HG02970 (cell line): ENCODE results near the gene TRIOBP.
"Not testable (repeated sequence)": the region's sequence is repeated elsewhere in the genome, so short reads cannot be mapped to it uniquely, and the experiment has no call there.

Experiments
- ATAC-seq: cut with Tn5 transposase; IDR thresholded peaks from one replicate; pipeline ENCODE4 v1.9.1; 2021; ENCODE audit warnings: mild to moderate bottlenecking, moderate library complexity, moderate number of reproducible peaks; ENCODE audit not compliant: unreplicated experiment, low FRiP score

The TRIOBP gene

DNA sequence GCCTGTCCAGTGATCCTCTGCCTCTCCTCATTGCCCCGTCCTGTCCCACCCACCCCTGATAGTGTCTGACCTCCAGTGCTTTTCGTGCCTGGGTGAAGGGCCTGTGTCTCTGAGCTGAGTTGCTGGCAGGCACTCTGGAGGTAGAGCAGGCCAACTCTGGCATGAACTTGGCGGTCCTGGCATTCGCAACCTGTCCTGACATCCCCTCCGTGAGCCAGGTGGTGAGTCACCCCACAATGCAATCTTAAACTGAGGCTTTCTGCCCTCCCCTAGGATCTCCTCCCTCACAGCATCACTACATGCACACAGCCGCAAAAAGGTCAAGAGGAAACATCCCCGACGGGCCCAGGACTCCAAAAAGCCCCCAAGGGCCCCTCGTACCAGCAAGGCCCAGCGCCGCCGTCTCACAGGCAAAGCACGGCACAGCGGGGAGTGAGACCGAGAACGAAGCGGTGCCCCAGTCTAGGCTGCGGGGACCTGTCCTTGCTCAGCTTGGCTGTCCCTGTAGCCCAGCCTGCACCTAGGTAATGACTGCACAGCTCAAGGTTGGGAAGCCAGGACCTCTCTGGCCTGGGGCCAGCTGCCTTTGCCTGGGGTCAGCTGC lies 5.8 kb upstream of the TRIOBP start:
- ATAC-seq = no peak

DNA sequence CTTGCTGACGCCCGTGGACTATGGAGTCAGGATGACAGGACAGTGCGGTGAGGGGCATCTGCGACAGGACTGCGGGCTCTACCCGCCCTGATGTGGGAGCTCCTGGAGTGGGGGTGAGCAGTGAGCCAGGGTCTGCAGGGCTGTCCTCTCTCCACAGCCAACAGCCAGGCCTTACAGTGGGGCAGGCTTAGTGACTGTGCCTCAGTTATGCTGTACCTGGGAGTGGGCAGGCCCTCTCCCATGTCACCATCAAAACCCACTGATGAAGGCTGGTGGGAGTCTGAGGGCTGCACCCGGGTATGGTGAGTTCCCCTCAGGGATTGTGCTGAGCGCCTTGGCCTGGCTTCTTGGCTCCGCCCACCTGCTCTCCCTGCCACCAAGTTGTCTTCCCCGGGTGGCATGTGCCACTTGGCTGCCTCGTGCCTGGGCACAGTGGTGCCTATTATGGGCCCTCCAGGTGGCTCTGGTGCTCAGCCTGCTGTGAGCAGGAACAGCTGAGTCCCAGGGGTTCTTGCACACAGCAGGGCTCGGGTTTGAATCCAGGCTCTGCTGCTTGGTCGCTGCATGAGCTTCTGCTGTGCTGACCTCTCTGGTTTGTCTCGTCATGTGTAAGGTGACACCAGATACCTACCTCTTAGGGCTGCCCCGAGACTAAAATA lies 4.1 kb upstream of the TRIOBP start:
- ATAC-seq = no peak

DNA sequence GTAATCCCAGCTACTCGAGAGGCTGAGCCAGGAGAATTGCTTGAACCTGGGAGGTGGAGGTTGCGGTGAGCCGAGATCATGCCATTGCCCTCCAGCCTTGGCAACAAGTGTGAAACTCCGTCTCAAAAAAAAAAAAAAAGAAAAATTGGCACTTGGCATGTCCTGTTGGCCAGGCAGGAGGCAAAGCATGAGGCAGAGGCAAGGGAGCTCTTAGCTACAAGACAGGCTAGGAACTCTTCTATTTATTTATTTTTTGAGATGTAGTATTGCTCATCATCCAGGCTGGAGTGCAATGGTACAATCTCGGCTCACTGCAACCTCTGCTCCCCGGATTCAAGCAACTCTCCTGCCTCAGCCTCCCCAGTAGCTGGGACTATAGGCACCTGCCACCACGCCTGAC lies 2.7 kb upstream of the TRIOBP start:
- ATAC-seq = not testable (repeated sequence)

DNA sequence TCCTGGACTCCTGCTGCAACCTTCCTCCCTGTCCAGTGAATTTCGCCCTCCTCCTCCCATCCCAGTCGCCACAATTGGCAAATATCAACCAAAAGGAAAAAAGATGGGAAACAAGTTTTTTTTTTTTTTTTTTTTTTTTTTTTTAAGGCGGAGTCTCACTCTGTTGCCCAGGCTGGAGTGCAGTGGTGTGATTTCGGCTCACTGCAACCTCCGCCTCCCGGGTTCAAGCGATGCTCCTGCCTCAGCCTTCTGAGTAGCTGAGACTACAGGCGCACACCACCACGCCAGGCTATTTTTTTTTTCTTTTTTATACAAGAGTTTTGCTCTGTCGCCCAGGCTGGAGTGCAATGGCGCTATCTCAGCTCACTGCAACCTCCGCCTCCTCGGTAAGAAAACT lies 590 bp upstream of the TRIOBP start:
- not testable (repeated sequence) for ATAC-seq

DNA sequence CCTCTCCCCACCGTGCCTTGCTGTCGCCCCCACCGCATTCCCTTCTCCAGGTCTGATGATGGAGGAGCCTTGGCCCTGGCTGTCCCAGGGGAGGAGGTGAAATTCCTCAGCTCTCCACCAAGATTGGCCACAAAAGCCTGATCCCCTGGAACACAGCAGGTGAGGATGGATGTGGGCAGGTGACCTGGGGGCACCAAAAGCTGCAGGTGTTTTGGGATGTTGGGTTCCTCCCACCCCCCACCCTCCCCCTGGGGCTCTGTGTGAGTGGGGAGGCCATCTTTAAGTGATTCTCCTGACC lies 639 bp downstream of the TRIOBP start:
- ATAC-seq = no peak

DNA sequence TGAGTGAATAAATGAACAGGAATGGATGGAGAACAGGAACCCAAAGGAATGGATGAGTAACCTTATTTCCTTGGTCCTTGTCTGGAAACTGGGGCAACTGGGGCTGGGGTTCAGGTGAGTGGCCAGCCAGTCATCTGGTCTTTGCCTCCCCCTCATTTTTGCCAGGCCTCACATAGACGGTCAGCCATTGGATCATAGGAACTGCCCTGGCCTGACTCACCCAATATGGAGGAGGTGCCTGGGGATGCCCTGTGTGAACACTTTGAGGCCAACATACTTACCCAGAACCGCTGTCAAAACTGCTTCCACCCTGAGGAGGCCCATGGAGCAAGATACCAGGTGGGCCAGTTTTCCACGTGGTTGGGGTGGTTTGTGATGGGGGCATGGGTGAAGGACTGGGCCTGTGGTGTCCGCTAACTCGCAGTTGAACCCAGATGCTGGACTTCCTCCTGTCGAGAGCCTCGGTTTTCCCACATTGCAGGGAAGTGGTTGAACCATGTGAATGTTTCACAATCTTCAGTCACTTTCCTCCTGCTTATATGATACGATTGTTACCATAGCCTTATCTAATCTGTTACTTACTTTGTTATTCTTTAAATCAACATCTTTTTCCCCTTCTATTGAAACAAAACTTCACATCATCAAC lies 4.4 kb downstream of the TRIOBP start:
- no peak for ATAC-seq

DNA sequence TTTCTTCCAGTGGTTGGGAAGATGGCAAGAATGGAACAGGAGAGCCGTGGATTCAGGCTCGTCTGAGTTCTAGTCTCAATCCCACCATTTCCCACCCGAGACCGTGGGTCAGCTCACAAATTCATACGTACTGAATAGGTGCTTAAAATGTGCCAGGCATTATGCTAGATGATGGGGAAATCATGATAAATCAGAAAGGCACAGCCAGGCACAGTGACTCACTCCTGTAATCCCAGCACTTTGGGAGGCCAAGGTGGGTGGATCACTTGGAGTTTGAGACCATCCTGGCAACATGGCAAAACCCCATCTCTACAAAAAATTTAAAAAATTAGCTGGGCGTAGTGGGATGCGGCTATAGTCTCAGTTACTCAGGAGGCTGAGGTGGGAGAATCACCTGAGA lies 7.1 kb downstream of the TRIOBP start:
- ATAC-seq = no peak

DNA sequence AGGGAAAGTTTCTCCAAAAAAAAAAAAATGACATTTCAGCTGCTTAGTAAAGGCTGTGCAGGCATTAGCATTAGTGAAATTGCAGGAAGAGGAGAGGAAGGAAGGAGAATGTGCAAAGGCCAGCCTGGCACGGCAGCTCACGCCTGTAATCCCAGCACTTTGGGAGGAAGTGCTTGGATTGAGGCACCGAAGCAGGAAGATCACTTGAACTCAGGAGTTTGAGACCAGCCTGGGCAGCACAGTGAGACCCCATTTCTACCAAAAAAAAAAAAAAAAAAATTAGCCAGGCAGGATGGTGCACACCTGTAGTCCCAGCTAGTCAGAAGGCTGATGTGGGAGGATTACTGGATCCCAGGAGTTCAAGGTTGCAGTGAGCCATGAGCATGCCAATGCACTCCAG lies 7.8 kb downstream of the TRIOBP start:
- ATAC-seq = no peak

DNA sequence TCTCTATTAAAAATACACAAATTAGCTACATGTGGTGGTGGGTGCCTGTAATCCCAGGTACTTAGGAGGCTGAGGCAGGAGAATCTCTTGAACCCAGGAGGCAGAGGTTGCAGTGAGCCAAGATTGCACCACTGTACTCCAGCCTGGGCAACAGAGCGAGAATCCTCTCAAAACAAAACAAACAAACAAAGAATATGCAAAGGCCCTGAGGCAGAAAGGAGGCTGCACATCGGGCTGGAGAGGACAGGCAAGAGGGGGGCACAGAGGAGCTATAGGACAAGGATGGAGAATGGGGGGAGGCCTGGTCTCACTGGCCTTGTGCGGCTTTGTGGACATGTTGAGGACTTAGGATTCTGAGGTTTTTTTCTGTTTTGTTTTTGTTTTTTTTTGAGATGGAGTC lies 8.4 kb downstream of the TRIOBP start:
- ATAC-seq = no peak

DNA sequence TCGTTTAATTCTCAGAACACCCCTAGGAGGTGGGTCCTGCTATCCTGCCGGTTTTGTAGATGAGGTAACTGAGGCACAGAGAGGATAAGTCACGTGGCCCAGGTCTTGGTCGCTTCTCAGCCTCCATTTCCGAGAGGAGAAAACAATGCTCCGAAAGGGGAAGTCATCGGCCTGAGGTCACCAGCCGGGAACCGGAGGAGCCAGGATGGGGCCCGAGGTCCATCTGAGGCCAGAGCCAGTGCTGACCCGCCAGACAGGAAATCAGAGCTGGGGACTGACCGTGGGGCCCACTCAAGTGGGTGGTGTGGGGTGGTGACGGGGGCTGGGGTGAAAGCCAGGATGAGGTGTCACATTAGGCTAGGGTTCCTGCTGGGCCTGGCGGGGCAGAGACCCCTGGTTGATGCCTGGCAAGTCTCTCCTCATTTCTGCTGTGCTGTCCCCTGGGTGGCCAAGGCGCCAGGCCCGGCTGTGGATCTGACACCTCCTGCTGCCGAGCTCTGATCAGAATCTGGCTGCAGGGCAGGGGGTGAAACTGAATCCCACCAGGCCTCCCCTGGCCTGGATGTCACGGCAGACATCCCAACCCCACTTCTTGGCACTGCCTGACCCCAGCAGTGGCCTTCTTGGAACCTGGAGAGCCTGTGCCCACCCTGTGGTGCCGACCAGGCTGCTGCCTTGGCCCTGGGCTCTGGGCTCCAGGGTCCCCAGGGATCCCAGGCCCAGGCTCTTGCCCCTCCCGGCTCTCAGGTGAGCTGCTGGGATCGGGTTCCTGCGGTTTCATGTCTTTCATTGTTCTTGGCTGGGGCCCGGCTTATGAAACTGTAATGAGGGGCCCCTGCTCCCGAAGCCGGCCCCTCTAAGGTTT lies 12.0 kb downstream of the TRIOBP start:
- no peak for ATAC-seq

DNA sequence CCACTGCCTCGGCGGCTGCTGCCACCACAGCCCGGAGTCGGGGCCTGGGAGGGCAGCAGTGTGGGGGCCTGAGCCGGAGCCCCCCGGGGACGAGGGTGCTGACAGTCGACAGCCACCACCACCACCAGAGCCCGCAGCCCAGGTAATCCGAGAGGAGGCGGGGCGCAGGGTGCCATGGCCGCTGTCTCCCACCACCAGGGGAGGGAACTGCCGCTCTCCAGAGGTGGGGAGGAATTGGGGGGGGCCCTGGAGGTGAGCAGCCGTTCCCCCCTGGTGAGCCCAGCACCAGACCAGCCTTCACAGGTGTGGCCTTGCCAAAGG lies 12.6 kb downstream of the TRIOBP start:
- ATAC-seq = no peak

DNA sequence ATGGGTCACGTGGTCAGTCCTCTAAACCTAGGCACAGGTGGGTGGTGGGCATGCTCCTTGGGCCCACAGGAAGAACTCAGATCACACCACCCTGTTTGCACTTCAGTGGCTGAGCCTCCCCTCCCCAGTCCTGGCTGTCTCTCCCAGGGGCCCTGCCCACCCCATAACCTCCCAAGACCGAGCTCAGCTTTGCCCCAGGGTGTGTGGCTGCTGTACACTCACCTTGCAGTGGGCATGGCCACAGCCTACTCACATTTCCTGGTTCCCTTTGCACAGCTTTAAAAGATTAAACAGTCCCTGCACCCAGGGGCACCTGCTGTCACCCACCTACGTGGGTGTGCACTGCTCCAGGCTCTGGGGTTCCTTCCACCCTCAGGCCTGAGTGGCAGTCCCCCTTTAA lies 13.8 kb downstream of the TRIOBP start:
- no peak for ATAC-seq

DNA sequence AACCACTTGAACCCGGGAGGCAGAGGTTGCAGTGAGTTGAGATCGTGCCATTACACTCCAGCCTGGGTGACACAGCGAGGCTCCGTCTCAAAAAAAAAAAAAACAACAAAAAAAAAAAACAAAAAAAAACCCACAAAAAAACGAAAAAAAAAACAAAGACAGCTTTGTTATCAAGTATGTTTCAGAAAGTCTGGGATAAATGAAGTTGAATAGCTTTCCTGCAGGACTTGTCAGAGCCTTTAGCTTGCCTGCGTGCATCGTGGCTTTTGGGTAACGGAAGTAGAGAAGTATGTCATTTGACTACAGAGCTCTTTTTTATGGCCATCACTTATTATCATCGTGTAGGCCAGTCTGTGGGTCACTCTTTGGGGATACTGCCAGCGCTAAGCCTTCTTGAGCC lies 14.6 kb downstream of the TRIOBP start:
- no peak for ATAC-seq

DNA sequence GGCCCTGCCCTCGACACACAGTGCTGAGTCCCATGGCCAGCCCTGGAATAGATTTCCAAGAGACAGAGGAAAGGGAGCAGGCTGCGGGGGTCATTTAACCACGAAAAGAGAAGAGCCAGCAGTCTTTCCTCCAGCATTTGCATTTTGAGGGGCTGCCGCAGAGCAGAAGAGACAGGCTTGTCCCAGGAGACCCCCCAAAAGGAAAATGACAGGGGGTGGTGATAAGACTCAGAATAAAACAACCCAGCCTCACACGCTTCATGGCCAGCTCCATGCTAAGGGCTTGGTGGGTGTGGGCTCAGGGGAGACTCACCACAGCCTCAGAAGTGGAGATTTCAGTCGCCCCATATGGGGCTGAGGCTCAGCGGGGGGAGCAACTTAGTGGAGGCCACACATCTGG lies 16.9 kb downstream of the TRIOBP start:
- no peak for ATAC-seq

DNA sequence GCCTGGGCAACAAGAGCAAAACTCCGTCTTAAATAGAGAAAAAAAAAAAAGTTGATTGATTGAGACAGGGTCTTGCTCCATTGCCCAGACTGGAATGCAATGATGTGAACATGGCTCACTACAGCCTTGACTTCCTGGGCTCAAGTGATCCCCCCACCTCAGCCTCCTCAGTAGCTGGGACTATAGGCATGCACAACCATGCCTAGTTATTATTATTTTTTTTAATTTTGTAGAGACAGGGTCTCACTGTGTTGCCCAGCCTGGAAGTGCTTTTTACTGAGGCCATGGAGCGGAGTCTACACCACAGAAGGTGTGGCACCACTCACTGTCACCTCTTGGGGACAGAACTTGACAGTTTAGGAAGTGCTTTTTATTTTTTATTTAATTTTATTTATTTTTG lies 17.8 kb downstream of the TRIOBP start:
- ATAC-seq = no peak

DNA sequence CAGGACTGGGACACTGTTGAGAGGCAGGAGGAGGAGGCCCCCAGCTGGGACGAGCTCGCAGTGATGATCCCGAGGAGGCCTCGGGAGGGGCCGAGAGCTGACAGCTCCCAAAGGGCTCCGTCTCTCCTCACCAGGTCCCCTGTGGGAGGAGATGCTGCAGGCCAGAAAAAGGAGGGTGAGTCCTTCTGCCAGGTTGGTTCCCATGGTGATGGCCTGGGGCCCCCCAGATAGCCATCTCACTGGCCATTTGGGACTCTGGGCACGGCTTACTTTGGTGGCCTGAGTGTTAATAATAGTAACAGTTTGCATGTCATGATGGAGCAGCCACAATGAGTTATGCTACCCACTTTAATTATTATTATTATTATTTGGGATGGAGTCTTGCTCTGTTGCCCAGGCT lies 18.9 kb downstream of the TRIOBP start:
- ATAC-seq = no peak

DNA sequence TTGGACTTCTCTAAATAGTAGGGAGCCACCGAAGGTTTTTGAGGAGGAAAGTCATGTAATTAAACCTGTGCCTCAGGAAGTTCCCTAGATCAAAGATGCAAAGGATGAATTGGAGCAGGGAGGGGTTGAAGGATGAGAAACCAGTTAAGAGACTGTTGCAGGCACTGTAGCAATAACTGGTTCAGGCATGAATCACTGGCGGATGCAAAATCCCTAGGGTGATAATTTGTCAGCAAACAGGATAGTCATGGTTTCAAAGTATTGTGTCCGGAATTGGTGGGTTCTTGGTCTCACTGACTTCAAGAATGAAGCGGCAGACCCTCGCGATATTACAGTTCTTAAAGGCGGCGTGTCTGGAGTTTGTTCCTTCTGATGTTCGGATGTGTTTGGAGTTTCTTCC lies 19.9 kb downstream of the TRIOBP start:
- ATAC-seq = no peak

DNA sequence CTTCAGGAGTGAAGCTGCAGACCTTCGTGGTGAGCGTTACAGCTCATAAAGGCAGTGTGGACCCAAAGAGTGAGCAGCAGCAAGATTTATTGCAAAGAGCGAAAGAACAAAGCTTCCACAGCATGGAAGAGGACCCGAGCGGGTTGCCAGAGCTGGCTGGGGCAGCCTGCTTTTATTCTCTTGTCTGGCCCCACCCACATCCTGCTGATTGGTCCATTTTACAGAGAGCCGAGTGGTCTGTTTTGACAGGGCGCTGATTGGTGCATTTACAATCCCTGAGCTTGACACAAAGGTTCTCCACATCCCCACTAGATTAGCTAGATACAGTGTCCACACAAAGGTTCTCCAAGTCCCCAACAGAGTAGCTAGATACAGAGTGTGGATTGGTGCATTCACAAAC lies 20.4 kb downstream of the TRIOBP start:
- not testable (repeated sequence) for ATAC-seq

DNA sequence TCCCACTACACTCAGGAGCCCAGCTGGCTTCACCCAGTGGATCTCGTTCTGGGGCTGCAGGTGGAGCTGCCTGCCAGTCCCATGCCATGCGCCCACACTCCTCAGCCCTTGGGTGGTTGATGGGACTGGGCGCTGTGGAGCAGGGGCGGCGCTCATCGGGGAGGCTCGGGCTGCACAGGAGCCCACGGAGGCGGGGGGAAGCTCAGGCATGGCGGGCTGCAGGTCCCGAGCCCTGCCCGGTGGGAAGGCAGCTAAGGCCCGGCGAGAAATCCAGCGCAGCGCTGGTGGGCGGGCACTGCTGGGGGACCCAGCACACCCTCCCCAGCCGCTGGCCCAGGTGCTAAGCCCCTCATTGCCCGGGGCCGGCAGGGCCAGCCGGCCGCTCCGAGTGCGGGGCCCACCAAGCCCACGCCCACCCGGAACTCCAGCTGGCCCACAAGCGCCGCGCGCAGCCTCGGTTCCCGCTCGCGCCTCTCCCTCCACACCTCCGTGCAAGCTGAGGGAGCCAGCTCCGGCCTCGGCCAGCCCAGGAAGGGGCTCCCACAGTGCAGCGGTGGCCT lies 21.0 kb downstream of the TRIOBP start:
- not testable (repeated sequence) for ATAC-seq

DNA sequence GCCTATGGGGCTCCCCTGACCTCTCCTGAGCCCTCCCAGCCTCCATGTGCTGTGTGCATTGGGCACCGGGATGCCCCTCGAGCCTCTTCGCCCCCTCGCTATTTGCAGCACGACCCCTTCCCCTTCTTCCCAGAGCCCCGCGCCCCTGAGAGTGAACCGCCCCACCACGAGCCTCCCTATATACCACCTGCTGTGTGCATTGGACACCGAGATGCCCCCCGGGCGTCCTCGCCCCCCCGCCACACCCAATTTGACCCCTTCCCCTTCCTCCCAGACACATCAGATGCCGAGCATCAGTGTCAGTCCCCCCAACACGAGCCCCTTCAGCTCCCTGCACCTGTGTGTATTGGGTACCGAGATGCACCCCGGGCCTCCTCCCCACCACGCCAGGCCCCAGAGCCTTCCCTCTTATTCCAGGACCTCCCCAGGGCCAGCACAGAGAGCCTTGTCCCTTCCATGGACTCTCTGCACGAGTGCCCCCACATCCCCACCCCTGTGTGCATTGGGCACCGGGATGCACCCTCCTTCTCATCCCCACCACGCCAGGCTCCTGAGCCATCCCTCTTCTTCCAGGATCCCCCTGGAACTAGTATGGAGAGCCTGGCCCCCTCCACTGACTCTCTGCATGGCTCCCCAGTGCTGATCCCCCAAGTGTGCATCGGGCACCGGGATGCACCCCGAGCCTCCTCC lies 28.8 kb downstream of the TRIOBP start:
- ATAC-seq = no peak
